Measurements from ENCODE around the gene DHFR2. TPM values are rescaled to one million over a fixed set of nuclear protein-coding genes. Genes with fewer than 3 reads are reported as not detected.
"Not testable (repeated sequence)": the region's sequence is repeated elsewhere in the genome, so short reads cannot be mapped to it uniquely, and the experiment has no call there.

Gene DHFR2
- 1 to 10 TPM; 3.0 to 5.4 (median 4.5) TPM for total RNA-seq
- 1 to 10 TPM; 1.2 to 4.7 (median 1.2) TPM for polyA plus RNA-seq

- WGBS, 2 donors = 0% methylated on average over 52 of the region's 52 CpGs
- Histone ChIP-seq H3K36me3 (peaks cover 0 to 7% (median 0%) of the 10 kb centered on the region in 4 donors), H3K4me3 (peak within 1 kb of the TSS; percentile 62 to 72 (median 67)), H3K4me1 (peaks cover 0 to 29% (median 21%) of the 10 kb centered on the region in 4 donors), H3K9me3 (no peaks in the 10 kb centered on the region), H3K27me3 (no peaks in the 10 kb centered on the region), H3K27ac (peak within 1 kb of the TSS; percentile 89 to 93 (median 92))
- intact Hi-C loops (cut with DNase I) = loop anchor here (2.0 kb wide), 2 partner anchors 58 to 82 kb away; partner anchors contain the start of gene ARL13B
- TF ChIP-seq EP300 (IDR thresholded peaks at IDR 0.05) (no peak), POLR2AphosphoS5 (IDR thresholded peaks at IDR 0.05) (peak; percentile 64 to 80 (median 77)), CTCF (IDR thresholded peaks at IDR 0.05) (no peak), POLR2A (IDR thresholded peaks at IDR 0.05) (peak in 1 of 2 donors; percentile 14)
- DNase-seq = peak; percentile 96
These were observed at the start of gene DHFR2, which contains the start of gene NSUN3 for GRCh38 chr3:94062513-94063404. DHFR2 (minus strand) TSS chr3:94062916; CDS start chr3:94061511, 1,405 bp downstream. NSUN3 (plus strand) TSS chr3:94063061; CDS start chr3:94063127, 66 bp downstream.

GRCh38 chr3:94110854-94111253, 48.1 kb upstream of the DHFR2 start:
- TF ChIP-seq CTCF (IDR thresholded peaks at IDR 0.05) = no peak
- TF ChIP-seq EP300 (IDR thresholded peaks at IDR 0.05) = no peak
- no peak for TF ChIP-seq POLR2A (IDR thresholded peaks at IDR 0.05)
- no peak for TF ChIP-seq POLR2AphosphoS5 (IDR thresholded peaks at IDR 0.05)
- intact Hi-C loops (cut with DNase I) = no loop called here
- no peak for DNase-seq
- H3K4me3 ChIP-seq = no peak overlapping the region
- H3K36me3 ChIP-seq = peaks cover 0 to 18% (median 0%) of the 10 kb centered on the region in 4 donors
- H3K4me1 ChIP-seq = peaks cover 0 to 8% (median 3%) of the 10 kb centered on the region in 4 donors
- H3K27ac ChIP-seq = no peak overlapping the region
- H3K9me3 ChIP-seq = no peaks in the 10 kb centered on the region
- H3K27me3 ChIP-seq = no peaks in the 10 kb centered on the region

- H3K27me3 ChIP-seq; H3K27ac ChIP-seq; H3K9me3 ChIP-seq; DNase-seq; intact Hi-C loops (cut with DNase I); H3K4me1 ChIP-seq; H3K4me3 ChIP-seq: not testable (repeated sequence)
- peaks cover 0 to 18% (median 0%) of the 10 kb centered on the region in 4 donors for H3K36me3 ChIP-seq
These were observed 47.5 kb upstream of the DHFR2 start for GRCh38 chr3:94110232-94110631.

- Histone ChIP-seq H3K4me1 (no peaks in the 10 kb centered on the region), H3K9me3 (no peaks in the 10 kb centered on the region), H3K27me3 (no peaks in the 10 kb centered on the region), H3K27ac (no peak overlapping the region), H3K36me3 (peaks cover 0 to 27% (median 0%) of the 10 kb centered on the region in 4 donors), H3K4me3 (no peak overlapping the region)
- 50 to 81% methylated on average over 5 of the region's 5 CpGs for WGBS, 2 donors
- no peak for TF ChIP-seq CTCF (IDR thresholded peaks at IDR 0.05)
- no peak for TF ChIP-seq EP300 (IDR thresholded peaks at IDR 0.05)
- no peak for TF ChIP-seq POLR2AphosphoS5 (IDR thresholded peaks at IDR 0.05)
- TF ChIP-seq POLR2A (IDR thresholded peaks at IDR 0.05) = no peak
- no peak for DNase-seq
- intact Hi-C loops (cut with DNase I) = no loop called here
These were observed 43.6 kb upstream of the DHFR2 start for GRCh38 chr3:94106268-94106667.

GRCh38 chr3:94101860-94102259, 39.1 kb upstream of the DHFR2 start:
- no peaks in the 10 kb centered on the region for H3K4me1 ChIP-seq
- no peak overlapping the region for H3K27ac ChIP-seq
- no peaks in the 10 kb centered on the region for H3K9me3 ChIP-seq
- intact Hi-C loops (cut with DNase I) = no loop called here
- DNase-seq = no peak
- H3K27me3 ChIP-seq = no peaks in the 10 kb centered on the region
- no peak overlapping the region for H3K4me3 ChIP-seq
- WGBS, 2 donors = 62 to 73% methylated on average over 4 of the region's 4 CpGs
- no peak for TF ChIP-seq POLR2AphosphoS5 (IDR thresholded peaks at IDR 0.05)
- no peak for TF ChIP-seq CTCF (IDR thresholded peaks at IDR 0.05)
- no peak for TF ChIP-seq EP300 (IDR thresholded peaks at IDR 0.05)
- TF ChIP-seq POLR2A (IDR thresholded peaks at IDR 0.05) = no peak
- peaks cover 0 to 53% (median 2%) of the 10 kb centered on the region in 4 donors for H3K36me3 ChIP-seq

All from sigmoid colon (tissue), 7 donors.